CD4-positive, alpha-beta T cell treated with Interleukin-10 for 1 hour (primary cell): Measurements from ENCODE around the gene GPC6.
"Not testable (repeated sequence)": the region's sequence is repeated elsewhere in the genome, so short reads cannot be mapped to it uniquely, and the experiment has no call there.

Source experiments
- DNase-seq: peaks from one replicate; pipeline ENCODE4 v3.0.0-alpha.2; 2020

The GPC6 gene

DNA sequence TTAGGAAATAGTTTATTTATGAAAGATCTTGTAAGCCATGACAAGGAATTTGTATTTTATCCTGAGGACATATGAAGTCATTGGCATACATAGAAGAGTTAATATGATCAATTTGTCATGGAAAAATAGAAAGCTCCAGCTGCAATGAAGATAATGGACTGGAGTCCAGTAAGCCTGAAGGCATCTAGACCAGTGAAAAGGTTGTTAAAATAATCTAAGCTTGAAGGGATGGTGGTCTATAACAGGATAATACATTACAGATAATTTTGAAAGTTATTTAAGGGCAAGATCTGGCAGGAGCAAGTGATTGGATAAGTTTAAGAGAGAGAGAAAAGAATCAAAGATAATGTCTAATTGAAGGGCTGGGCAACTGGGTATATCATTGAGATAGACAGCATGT, 224.2 kb downstream of the GPC6 start:
- DNase-seq = no peak

DNA sequence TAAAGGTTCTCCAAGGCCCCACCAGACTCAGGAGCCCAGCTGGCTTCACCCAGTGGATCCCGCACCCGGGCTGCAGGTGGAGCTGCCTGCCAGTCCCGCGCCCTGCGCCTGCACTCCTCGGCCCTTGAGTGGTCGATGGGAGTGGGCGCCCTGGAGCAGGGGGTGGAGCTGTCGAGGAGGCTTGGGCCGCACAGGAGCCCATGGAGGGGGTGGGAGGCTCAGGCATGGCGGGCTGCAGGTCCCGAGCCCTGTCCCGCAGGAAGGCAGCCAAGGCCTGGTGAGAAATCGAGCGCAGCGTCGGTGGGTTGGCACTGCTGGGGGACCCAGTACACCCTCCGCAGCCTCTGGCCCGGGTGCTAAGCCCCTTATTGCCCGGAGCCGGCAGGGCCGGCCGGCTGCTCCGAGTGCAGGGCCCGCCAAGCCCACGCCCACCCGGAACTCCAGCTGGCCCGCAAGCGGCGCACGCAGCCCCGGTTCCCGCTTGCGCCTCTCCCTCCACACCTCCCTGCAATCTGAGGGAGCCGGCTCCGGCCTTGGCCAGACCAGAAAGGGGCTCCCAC, 228.1 kb downstream of the GPC6 start:
- DNase-seq = not testable (repeated sequence)

DNA sequence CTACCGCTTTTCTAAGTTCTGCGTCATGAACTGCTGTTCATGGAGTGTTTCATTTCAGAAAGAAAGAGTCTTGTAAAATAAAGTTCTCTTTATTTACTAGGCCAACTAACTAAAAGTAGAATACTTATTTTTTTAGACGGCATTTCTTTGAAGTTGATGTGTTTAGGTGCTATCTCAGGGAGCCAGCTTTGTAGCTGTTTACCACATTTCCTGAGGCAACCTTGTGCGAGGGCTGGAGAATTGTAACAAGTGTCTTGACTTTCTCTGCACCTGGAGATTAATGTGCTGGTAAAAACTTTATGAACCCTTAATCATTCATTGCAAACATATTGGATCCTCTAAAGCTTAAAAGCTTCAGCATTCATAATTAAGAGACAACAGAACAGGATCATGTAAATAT, 229.3 kb downstream of the GPC6 start:
- DNase-seq = no peak

DNA sequence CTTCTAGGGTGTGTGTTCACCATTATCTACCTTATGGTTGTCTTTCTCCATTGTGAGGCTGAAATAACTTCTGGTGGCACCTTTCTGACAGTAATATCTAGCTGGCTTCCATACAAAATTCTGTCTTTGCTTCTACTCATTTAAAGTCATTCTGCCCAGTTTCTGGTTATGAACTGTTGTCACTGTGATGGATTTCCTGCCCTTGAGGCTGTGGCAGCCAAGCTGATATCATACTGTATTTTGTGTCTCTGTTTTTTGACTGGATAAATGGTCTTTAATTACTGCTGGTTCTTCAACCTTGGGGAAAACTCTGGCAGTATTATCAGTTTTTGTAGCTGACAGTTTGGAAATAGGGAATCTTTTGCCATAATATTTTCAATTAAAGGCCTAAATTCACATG, 233.4 kb downstream of the GPC6 start:
- no peak for DNase-seq

DNA sequence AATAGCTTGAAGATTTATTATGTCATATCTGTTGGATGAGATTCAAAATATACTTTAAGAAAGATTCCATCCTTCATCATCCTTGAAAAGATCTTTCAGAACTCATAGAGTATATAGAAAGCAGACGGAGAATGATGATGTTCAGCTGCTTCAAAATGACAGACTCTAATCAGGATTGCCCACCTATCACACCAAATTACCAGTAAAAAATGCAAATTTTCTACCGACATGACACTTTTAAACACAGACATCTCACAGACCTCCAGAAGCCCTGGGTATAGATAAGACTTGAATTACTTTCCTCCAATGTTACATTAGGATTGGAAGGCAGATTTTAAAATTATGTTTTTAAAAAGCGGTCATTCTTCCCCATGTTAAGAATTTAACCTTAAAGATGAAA, 235.5 kb downstream of the GPC6 start:
- DNase-seq = no peak

DNA sequence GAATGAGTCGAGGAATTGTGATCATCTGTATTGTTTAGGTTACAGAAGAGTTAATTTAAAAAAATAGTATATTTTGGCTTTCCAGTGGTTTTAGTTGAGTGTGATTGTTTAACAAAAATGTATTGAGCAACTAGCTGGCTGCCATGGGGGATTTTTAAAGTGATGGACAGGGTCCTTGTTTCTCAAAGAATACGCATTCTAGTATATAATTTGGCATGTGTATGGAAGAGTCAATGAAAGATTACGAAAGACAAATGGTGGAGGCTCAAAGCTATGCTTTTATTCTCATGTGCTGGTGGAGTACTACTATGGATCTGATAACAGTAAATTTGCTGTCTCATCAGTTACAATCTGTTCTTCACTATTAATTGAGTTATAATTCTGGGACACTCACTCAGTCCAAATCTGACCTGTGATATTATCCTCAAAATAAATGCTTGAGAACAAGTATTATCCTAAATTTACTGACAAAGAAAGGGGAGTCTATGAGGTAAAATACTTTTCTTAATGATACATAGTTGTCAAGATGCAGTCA, 240.0 kb downstream of the GPC6 start:
- DNase-seq = no peak

DNA sequence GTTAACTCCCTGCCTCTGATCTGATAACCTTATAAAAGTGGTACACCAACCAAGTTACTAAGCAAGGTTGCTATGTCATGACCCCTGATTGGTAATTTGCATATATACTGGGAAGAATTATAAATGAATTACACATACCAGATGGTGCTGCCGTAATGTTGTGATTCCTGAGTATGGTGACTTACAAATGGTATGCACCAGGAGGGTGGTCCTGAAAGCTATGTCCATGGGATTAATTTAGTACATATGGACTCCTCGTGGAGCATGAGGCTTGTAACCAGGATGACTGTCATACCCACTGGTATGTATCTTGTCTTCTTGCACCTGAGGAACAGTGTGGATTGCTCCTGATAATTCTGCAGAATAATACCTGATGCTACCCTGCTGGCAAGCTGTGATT, 240.6 kb downstream of the GPC6 start:
- DNase-seq = no peak

DNA sequence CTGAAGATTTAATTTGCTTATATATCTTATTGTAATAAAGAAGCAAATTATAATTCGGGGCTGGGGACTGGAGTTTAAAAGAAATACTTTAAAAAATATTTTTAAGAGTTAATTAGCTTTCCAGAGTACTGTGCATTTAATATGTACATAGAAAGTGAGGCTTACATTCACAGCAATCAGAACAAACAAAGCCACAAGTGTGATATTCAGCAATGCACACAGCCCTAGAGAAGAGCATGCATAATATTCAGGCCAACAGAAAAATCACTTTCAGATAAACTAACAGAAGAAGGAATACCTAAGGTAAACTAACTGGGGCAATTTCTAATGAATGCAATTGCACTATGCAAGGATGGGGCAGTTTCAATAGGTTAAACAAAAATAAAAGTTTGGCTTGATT, 241.8 kb downstream of the GPC6 start:
- no peak for DNase-seq

DNA sequence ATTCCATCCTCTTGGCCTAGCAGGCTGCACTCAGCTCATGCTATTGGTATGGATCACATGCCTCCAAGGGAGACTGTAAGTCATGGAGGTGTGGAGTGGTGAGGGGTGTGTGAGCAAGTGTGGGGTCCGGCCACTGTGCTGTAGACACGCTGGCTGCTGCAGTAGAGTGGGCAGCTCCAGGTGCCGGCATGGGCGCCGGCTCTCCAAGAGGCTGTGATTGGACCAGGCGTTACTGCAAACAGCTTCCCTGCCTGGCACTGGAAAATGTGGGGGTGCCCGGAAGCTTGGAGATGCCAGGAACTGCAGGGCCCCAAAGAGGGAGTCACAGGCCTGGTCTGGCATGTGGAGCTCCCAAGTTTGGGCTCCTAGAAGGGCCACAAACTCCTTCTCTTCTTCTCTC, 245.7 kb downstream of the GPC6 start:
- no peak for DNase-seq

DNA sequence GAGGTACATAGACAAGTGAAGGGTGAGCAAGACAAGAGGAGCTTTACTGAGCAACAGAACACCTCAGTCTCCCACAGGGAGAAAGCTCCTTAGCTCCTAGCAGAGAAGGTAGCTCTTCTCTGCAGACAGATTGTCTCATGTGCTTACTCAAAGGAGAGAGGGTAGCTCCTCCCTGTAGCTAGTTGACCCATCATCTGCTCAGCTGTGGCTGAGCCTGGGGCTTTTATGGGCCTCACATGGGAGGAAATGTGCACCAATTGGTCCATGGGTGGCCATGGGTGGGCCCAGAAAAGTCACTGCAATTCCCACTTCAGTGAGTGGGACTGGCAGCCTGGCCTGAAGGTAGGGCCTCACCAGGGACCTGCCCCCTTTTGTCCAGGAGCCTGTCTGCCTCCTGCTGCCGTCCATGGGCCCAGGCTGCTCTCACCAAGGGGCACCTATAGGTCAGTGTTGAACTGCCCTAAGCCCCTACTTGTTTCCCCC, 246.2 kb downstream of the GPC6 start:
- no peak for DNase-seq

DNA sequence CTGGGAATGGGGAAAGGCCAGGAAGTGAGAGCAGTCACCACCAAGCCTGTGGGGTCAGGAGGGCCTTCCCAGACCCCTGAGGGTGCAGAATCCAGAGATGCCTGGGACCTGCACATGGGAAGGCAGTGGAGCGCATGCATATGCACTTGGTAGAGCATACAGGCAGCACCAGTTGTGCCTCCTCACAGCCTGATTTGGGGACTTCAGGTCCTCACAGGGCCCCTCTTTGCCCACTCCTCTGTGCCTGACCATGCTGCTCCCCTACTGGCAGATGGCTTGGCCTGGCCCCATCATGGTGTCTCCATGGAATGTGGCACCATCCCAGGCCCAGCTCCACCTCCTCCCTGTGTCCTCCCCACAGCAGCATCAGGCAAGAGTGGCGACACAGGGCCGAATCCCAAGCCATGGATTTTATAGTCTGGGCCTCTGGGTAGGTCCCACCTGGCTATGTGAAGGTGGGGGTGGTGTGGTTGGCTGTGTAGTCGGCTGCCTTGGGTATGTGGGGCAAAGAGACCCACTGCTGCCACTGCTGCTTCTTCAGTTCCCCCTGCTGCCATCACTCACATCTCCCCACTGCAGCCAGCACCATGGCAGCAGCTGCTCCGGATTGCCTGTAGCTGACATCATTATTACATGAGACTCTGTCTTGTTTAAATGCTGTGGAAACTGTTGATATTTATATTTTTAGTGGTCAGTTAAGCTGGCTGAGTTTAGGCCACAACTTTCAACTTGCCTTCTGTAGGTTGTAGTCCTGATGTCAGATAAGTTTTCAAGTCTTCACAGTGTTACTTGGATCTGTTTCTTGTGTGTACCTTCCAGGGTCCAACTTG, 247.0 kb downstream of the GPC6 start:
- DNase-seq = no peak

DNA sequence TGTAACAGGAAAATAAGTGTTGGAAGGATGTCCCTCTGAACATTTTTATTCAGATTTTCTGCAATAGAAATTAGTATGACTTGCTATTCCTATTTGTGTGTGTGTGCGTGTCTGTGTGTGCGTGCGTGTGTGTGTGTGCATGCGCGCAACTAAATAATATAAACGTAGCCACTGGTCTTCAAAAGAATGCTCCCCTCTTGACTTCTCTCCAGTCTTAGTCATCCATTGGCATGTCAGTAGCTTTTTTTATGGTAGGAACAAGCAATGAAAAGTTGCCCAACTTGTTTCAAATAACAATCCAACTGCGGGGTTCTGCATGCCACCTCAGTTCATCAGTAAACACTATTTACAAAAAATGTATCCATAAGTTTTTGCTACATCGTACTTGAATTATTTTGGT, 249.6 kb downstream of the GPC6 start:
- no peak for DNase-seq

DNA sequence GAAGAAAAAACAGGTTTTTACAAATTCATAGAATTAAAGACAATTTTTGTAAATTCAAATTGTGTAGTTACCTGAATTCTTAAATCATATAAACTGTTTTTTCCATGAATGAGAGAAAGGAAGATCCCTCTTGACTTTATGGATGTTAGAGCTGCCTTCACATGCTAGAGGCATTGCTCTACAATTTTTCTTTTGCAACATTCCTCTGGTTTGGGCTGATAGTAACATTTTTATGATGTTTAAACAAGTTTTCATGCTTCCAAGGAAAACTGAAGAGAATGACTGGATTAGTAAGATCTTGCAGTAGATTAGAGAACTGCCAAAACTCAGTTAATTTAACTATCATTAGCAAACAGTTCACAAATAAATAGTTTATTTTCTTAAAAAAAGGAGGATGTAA, 250.6 kb downstream of the GPC6 start:
- DNase-seq = no peak

DNA sequence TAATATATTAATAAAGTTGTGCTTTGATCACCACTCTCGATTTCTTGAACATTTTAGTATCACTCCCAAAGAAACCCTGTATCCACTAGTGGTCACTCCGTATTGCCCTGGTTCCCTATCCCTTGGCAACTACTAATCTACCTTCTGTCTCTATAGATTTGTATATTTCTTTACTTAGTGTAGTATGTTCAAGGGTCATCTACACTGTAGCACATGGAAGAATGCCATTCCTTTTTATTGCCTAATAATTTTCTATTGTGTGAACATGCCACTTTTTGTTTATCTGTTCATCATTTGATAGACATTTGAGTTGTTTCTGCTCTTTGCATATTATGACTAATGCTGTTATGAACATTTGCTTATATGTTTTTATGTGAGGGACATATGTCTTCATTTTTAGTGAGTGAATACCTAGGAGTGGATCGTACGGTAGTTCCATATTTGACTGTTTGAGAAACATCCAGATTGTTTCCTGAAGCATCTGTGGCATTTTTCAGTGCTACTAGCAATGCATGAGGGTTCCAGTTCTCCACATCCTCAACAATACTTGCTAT, 254.0 kb downstream of the GPC6 start:
- DNase-seq = no peak

DNA sequence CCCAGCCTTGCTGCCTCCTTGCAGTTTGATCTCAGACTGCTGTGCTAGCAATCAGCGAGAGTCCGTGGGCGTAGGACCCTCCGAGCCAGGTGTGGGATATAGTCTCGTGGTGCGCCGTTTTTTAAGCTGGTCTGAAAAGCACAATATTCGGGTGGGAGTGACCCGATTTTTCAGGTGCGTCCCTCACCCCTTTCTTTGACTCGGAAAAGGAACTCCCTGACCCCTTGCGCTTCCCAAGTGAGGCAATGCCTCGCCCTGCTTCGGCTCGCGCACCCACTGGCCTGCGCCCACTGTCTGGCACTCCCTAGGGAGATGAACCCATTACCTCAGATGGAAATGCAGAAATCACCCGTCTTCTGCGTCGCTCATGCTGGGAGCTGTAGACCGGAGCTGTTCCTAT, 269.5 kb downstream of the GPC6 start:
- not testable (repeated sequence) for DNase-seq

DNA sequence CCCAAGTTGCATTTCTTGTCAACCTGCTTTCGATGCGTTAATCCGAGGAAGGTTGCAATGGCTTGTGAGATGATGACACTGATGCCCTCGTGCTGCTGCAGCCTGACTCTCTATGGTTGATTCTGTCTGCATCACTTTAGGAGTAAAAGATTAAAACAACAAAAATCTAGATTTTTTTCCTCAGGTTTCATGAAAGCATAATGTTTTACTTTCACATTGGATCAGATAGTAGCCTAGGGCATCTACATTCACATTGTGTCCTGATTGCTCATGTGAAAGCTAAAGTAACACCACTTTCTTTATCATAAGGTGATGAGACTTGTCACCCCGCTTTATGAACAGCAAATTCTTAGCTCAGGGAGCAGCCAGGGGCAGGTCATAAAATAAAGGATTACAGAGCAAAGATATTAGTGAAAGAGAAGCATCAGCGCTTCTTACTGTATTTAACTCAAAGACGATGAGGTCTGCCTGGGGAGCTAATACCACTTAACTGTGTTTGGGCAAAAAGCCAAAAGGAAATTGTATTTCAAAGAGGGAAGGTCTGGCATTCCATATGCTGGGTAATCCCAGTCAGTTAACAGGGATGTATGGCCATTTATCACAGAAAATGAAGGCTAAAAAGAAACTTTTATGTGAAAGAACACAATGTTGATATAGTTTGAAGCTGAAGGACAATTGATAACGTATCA, 270.5 kb downstream of the GPC6 start:
- DNase-seq = no peak

DNA sequence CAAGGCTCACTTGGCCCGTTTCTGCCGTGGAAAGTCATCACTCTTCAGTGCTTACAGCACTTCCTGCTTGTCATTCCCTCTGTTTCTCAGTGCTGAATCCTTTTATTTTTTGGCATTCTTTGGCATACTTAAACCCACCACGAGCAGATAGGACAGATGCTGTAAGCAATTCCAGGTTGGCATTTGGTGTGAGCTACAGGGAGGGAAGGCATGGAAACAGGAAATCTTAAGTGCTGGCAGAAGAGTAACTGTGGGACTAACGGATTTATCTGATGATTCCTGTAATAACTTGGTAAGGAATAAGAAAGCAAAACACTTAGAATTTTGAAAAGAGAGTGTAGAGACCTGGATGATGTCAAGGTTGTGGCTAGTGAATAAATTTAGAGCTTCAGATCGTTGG, 273.4 kb downstream of the GPC6 start:
- no peak for DNase-seq

DNA sequence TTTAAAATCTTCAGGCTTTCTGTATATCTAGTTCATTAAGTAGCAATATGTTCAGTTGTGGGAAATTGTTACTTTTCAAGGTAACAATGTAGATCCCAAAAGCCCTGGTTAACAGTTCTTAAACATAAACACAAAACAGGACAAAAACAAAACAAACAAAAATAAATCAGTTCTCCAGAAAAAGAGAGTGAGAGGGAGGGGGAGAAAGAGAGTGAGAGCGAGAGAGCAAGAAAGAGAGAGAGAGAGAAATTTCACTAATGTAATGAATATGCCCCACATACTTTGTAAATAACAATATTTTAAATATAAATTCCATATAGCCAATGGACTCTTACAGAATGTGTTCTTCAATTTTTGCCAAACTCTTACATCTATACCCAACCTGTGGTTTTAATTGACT, 275.5 kb downstream of the GPC6 start:
- DNase-seq = no peak

DNA sequence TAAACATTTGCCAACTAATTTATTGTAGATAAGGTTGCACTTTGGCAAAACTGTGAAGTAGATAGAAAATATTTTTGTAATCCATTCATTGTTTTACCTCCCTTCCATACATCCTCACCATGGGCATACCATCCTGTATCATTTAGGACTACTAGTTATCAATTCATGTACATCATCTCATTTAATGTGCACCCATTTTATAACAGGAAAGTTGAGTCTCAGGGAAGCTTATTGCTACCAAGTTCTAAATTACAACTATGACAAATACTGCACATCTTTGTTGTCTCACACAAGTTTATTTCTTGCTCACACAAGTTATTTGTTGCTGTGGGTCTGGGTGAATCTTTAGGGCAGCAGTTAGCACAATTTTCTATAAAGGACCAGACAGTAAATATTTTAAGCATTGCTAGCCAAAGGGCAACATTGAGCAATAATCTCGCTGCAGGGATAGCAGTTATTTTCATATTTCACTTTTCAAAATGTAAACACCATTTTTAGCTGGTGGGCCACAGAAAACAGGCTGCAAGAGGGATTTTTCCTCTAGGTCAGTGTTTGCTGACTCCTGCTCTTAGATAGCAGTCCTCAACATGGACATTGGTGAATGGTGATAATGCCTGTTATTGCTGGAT, 276.5 kb downstream of the GPC6 start:
- no peak for DNase-seq

DNA sequence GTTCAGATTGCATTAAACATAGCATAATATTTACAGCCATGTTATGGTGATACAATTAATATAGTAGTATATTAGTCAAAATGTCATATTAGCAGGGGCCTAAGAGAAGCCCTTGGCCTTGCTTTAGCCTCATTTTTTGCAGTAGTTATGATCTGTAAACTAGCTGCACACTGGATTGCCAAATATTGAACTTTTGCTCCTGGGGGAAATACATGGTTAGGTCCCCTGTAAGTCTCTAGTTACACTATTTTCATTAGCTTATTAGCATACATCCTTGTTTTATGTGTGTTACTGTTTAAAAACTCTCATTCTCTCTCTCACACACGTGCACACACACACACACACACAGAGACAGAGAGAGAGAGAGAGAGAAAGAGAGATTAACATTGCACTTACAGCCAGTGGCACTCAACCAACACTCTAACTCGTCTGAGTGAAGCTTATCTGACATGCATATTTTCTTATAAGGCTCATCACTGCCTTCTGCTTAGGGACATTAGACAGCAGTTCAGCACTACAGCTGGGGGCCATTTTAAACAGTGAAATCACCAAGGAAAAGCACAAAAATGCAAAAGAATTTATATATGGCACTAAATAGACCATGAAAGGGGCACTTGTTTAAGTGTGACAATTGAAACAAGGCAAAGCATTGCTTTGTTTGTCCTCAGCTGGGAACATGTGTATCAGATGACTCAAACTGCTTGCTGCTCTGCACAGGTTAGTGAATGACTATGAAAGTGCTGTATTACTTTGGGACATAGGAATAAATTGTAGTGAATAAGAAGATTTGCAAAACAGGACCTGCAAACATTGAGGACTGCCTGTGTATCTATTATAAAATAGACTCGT, 278.7 kb downstream of the GPC6 start:
- DNase-seq = no peak

DNA sequence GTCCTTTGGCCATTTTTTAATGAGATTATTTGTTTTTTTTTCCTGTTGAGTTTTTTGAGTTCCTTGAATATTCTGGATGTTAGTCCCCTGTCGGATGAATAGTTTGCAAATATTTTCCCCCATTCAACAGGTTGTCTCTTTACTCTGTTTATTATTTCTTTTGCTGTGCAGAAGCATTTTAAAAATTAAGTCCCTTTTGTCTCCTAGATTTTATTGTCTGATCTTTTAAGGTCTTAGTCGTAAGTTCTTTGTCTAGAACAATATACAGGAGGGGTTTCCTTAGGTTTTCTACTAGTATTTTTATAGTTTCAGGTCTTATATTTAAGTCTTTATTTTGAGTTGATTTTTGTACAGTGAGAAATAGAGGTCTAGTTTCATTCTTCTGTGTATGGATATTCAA, 284.4 kb downstream of the GPC6 start:
- no peak for DNase-seq

DNA sequence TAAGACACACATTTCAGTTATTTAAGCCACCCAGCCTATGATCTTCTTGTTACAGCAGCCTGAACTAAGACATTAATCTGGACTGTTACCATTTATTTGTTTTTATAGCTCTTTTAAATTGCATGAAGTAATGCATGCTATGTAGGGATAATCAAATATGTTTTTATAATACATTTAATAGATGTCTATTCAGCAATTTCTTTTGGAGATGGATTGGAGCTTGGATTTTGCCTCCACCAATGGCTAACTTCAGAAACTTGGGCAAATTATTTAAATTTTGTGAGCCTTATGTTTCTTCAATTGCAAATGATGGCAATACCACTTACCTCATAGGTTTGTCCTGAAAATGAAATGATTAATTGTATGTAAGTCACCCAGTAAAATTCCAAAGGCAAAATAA, 288.7 kb downstream of the GPC6 start:
- no peak for DNase-seq
